Skin epidermis (tissue), 12 donors: ENCODE results near the gene GLI2.
A peak's percentile ranks its signal among the peaks of the same experiment; 100 is the strongest.

Experiments
- H3K27ac ChIP-seq, 21 experiments: fragments of 200-600 bp; sonication (generic) in 11 of 21; one replicate each; pipeline ENCODE4 v1.5.0; 2020; ENCODE audit warnings: mild to moderate bottlenecking in 3 of 21, inconsistent platforms in 2 of 21, moderate library complexity in 2 of 21
- H3K4me3 ChIP-seq, 7 experiments: fragments of 200-600 bp; sonication (generic) in 2 of 7; one replicate each; pipeline ENCODE4 v1.5.0; 2020; ENCODE audit warnings: inconsistent platforms in 2 of 7, mild to moderate bottlenecking in 2 of 7, moderate library complexity in 1 of 7

Gene GLI2

DNA sequence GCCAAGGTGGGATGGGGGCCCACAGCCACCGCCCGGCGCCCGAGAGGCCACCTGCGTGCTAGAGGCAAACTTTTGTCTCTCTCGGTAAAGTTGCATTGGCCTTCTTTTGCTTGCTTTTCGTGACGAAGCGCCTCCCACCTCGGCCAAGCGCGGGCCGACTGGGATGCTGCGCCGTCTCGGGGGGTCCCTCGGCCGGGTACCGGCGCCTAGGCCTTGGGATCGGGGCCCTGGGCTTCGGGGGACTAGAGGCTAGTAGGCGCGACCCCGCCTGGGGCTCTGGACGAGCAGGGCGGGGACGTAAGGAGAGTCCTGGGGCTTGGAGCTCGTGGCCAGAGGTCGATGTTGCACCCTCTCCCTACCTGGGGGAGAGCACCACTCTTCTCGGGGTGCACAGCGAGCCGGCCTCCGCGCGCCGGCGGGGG lies 545 bp downstream of the GLI2 start:
- H3K27ac ChIP-seq = peak overlapping the region in 18 of 21 experiments; percentile 3 to 91 (median 64)

DNA sequence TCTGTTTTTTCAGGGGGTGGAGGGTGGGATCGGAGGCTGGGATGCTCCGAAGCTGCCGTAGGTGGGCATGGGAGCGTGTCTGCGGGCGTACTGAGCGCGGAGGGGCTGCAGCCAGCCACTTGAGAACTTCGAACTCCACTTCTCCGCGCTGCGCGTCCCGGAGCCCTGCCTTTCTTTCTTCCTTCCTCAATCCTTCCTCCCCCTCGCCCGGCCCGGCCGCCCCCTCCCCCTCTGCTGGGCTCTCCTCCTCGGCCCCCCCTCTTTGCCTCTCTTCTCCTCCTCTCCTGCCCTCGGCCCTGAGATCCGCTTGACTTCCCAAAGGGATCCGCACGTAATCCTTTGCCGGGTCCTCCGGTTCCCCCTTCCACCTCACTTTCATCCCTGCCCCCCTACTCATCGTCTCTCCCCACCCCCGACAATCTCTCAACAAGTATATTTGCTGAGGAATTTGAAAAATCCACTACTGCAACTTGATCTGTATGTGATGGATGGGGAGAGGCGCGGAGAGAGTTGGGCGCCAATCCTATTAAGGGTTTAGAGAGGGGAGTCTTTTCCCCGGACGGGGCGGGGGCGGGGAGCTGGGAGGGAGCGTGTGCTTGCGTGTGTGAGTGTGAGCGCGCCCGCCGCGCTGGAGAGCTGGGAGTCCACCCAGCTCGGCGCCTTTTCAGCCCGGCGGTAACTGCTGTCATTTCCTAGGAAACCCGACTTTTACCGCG lies 1.1 kb downstream of the GLI2 start:
- peak overlapping the region; percentile 36 to 56 (median 42) for H3K4me3 ChIP-seq
- H3K27ac ChIP-seq = peak overlapping the region in 17 of 21 experiments; percentile 3 to 91 (median 65)

More for the DNA sequence above, 545 bp downstream of the GLI2 start:
- peak overlapping the region; percentile 36 to 56 (median 42) for H3K4me3 ChIP-seq

DNA sequence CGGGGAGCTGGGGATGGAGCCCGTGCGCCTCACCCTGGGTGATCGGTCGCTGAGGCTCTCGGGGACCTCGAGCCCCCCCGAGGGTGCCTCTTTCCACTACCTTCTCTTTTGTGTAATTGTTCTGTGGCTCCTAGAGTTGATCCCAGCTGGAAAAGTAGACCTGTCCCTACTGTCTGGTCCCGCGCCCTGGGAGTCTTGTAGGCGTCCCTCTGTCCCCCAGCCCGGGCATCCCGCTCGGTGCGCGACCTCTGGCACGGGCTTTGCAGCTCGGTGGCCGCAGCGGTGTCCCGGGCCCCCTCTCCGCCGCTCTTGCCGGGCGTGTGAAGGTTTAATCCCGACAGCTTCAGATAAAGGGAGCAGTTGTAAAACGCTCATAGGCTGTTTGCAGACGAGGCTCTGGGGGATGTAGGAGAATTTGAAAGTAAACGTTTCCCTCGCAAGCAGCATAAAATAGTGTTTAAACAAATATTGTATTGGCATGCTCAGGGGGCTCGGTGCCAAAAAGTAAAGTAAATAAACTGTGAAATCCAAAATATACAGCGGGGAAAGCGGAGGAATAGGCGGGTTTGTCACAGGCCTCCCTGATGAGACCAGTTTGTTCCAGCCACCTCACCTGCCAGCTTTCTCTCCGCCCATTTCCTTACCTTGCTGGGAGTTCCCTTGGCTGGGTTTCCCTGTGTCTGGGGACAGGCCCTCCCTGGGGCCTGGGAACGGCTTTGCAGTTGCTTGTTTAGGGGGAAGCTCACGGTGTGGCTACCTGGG lies 1.9 kb downstream of the GLI2 start:
- Histone ChIP-seq H3K27ac (peak overlapping the region in 13 of 21 experiments; percentile 13 to 91 (median 71)), H3K4me3 (peak overlapping the region; percentile 24 to 56 (median 42))

DNA sequence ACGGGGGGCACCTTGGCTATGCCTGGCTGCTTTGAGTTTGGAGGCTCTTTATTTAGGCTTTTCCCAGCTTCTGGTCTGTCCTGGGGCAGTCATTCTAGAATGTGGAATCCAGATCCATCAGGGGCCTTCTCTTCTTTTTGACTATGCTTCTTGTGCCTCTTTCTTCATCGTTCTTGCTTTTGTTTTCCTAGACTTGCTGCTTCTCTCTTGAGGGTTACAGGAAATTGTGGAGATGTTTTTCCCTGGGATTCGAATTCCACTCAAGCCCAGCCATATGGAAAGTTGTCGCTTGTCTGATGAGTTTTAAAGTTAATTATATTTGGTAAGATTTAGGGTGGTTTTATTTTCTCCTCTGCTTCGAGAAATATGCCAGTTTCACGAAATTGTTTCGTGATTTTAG lies 2.4 kb downstream of the GLI2 start:
- peak overlapping the region in 2 of 7 experiments; percentile 56 for H3K4me3 ChIP-seq
- H3K27ac ChIP-seq = peak overlapping the region in 7 of 21 experiments; percentile 70 to 91 (median 78)

DNA sequence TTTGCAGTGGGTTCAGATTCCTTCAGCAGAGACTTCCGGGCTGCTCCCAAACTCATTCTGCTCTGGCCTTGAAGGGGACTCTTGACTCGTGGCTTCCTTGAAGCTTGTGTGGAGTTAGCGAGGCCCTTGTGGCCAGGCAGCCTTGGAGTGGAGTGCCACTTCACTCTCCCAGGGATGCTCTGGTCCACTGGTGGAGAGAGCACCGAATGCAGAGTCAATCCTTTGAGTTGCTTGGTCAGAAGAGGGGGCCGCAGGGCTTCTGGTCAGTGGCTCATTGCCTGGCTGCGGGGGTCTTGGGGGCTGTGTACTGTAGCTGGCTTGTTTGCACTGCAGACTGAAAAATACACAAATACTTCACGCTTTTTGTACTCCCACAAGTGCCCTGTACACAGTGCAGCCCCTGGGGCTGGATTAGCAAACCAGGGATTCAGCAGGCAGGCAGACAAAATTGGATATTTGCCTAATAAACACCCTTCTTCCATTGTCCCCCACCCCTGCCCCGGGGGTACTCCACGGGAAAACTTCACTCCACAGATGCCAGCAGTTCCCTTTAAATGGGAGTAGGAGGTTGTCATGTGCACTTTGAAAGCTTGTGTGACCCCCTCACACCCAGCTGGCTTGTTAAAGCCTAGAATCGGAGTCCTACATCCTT lies 3.2 kb downstream of the GLI2 start:
- H3K27ac ChIP-seq = peak overlapping the region in 3 of 21 experiments; percentile 83 to 91 (median 87)
- H3K4me3 ChIP-seq = no peak overlapping the region

DNA sequence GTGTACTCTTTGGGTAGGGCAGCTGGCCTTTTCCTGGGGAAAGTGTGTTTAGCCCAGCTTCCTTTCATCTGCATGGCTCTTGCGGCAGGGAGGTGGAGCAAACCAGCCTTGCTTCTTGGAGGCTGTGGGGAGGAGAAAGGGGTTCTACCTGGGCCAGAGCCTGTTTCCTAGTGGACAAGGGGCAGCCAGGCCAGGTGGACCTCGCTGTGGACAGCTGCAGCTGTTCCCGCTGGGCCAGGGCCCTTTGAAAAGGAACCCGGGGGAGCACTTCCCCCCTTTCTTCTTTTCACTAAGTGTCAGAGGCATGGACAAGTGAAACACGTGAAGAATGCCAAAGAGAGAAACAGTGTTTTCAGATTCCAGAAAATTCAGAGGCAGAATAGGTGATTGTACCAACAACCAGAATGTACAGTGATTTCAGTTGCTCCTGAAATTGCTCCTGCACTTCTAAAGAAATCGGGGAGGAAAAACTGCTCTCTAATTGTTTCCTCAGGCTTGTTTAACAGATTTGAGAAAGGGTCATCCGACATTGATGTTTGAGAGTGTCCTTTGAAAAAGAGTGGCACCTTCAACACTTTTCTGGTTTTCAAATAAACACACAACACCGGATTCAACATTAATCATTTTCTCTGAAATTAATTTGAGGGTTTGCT lies 3.9 kb downstream of the GLI2 start:
- H3K27ac ChIP-seq = peak overlapping the region in 2 of 21 experiments; percentile 51 to 91

DNA sequence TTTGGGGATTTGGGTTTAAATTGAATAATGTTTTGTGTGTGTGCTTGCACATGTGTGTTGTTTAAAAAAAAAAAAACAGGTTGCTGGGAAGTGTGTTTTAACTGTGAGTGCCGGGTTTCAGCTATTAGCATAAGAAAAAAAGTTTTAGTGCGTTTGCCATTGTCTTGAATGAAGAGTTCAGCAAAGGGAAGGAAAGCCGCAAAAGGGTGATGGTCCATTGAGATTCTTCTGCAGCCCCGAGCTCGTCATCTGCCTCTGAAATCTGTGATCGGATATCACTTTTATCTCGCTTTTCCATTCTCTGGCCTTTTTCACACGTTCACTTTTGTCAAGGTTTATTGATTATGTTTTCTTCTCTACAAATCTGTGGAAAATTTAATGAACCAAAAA lies 4.7 kb downstream of the GLI2 start:
- Histone ChIP-seq H3K27ac (peak overlapping the region in 2 of 21 experiments; percentile 51 to 81), H3K4me3 (no peak overlapping the region)

More for the DNA sequence above, 3.9 kb downstream of the GLI2 start:
- H3K4me3 ChIP-seq = no peak overlapping the region

DNA sequence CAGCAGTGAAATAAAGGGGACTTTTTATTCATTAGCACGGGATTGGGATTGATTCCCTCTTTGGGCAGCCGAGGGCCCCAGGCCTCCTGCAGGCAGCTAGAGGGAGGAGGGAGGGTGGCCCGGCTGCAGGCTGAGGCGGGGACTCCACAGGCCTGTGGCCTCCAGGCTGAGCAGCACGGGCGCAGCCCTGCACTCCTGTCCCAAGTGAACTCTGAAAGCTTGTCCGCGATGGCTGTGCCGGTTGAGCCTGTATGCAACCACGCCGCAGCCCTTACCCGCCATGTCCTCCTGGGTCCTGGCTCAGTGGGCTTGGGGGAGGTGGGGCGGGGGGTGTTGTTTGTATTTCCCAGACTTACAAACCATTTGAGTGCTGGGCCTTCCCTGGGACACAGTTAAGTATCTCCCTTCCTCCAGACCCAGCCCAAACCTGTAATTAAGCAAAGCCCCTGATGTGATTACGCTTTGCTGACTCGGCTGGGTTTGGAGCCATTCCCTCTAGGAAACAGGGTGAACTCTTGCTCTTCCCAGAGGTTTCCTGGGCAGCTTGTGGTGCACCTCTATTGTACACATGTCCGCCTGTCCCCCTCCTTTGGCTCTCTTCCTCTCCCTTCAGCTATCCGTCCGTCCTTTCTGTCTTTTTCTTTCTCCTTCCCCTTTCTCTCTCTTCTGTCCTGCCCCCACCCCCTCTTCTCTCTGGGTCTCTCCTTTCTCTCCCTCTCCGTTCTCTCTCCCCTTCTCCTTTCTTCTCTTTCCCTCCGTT lies 5.3 kb downstream of the GLI2 start:
- Histone ChIP-seq H3K27ac (peak overlapping the region in 4 of 21 experiments; percentile 35 to 81 (median 49)), H3K4me3 (peak overlapping the region in 1 of 7 experiments; percentile 31)

DNA sequence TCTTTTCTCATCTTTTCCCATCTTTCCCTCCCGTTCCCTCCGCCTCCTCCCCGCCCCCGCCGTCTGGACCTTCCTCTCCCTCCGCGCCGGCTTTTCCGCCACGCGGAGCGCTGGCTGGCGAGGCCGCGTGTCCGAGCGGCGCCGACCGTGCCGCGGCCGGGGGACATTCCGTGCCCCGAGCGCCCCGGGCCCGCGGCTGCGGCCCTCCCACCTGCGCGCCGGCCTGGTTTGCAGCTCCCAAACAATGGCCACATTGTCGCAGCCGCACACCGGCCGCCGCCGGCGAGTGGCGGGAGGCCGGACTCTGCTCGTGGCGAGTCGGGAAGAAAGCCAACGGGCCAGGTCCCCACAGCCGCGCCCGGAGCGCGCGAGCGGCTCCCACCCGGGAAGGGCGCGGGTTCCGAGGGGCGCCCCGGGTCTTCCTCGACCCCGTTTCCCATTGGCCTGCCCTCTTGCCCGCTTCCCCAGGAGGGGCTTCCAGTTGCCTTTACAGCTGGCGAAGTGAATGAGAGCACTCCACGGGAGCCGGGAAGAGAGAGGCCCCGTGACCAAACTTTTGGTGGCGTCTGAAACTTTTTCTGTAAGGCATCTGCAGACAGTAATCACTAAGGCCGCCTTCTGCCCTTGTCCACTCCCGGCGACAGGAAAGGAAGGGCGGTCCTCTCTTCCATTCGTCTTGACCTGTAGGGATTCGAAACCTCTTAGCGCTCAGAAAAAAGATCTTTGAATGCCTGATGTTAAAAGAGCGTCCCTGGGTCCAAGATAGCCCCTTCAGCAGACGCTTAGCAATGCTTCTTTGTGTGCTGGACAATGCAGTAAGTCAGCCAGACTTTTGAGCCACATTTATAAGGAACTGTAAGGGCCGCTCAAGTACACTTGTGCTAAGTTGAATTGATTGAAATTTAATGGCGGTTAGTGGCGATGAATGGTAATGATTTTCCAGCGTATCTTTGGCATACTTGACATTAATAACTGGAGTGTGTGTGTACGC lies 6.2 kb downstream of the GLI2 start:
- Histone ChIP-seq H3K27ac (peak overlapping the region in 4 of 21 experiments; percentile 23 to 81 (median 49)), H3K4me3 (peak overlapping the region in 5 of 7 experiments; percentile 2 to 31 (median 18))

DNA sequence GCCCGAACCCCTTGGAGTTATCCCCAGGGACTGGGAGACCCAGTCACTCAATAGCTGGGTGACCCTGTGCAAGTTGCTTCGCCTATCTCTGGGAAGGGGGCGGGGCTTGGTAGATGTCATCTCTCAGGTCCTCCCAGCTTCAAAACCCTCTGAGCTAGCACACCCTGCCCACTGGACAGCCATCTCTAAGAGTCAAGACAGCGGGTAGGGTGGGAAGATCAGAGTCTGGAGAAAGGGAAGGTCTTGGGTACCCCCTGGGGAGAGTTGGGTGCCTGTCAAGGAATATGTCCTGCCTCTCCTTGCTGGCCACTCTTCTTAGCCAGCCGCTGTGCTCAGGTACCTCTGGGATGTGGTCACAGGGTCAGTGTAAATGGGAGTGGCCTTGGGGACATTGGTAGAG lies 8.0 kb downstream of the GLI2 start:
- Histone ChIP-seq H3K4me3 (no peak overlapping the region), H3K27ac (no peak overlapping the region)

DNA sequence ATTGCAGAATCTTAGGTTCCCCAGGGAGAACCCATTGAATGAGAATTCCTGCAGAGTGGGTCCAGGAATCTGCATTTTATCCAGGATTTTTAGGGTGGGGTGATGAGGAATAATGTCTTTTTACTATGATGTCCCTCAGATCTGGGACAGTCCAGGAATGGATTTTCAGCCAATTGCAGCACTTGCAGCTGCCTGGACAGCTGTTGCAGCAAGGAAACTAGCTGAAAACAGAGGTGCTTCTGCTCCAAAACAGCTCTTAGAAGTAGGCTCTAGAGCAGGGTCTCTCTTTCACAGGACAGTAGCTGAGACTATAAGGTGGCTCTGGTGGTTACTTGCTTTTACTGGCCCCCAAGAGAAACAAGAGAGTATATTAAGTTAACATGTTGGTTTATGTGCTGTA lies 9.1 kb downstream of the GLI2 start:
- Histone ChIP-seq H3K27ac (no peak overlapping the region), H3K4me3 (no peak overlapping the region)

DNA sequence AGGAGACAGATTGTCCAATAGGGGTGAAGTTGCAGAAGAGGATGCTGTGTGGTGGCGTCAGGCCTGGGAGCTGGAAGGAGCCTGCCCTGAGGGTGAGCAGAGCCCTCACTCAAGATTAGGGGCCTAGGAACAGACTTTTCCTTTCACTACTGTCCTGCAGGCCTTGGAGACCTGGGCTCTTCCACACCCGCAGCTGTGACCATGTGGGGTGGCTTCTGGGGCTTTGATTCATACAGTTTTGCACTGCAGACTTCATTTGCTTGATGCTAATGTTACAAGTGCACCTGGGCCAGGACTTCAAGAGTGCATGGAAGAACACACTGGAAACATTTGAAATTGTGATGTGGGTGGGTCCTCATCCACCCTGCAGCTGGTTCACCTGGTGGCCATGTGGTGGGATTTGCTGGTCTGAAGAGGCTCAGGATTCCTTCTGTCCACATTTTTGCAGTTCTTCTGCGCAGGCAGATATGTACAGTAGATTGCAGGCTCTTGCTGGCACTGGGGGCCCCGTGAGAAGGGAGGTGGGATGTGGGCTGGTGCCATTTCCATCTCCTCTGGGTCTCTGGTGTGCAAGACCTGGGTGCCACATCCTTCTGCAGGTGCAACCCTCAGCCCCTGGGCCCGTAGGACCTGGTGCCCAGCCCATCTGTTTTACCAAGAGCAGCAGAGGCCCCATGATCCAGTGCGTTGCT lies 9.9 kb downstream of the GLI2 start:
- no peak overlapping the region for H3K4me3 ChIP-seq
- no peak overlapping the region for H3K27ac ChIP-seq

DNA sequence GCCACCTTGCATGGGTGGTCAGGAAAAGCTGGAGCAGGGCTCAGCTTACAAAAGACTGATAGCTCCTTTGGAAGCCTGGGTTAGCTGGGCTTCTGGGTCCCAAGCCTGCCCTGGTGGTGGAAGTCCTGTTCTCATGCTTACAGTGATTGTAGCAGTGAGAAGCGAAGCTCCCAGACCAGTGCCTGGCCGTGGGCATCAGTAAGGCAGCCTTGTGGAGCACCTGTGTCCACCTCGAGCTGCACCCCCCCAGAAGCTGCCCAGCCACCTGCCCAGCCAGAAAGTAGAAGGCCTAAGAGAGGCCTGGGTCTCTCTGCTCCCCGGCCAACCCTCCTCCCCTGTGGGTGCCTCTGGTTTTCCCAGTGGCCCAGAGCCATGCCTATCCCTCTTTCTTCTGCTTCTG lies 10.5 kb downstream of the GLI2 start:
- Histone ChIP-seq H3K4me3 (no peak overlapping the region), H3K27ac (peak overlapping the region in 1 of 21 experiments; percentile 30)

DNA sequence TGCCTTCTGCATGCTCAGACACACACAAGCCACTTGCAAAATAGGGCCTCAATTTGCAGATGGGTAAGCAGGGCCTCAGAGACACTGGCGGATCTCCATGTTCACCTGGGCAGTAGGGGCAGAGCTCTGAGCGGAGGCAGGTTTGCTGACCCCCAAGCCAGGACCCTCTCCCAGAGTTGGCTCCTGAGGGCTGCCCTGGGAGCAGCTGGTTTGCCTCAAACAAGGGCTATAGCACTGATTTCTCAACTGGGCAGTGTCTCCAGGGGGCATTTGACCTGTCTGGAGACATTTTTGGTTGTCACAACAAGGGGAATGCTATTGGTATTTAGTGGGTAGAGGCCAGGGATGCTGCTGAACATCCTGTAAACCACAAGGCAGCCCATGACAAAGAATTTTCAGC lies 11.6 kb downstream of the GLI2 start:
- Histone ChIP-seq H3K27ac (no peak overlapping the region), H3K4me3 (no peak overlapping the region)

DNA sequence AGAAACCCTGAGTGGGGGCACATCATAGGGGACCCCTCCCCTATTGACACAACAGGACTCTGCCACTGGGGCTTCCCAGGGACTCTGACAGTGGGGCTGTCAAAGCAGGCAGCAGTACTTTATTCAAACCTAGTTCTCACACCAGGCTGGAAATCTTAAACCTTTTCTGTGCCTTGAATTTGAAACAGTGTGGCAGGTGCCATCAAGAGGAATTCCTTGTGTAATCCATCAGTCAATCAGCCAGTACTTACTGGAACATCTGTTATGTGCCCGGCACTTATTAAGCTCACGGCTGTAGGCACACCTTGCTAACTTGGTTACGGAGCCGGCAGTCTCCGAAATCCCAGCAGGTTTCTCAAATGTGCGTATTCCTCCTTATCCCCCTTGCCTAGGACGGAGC lies 12.0 kb downstream of the GLI2 start:
- Histone ChIP-seq H3K27ac (no peak overlapping the region), H3K4me3 (no peak overlapping the region)

DNA sequence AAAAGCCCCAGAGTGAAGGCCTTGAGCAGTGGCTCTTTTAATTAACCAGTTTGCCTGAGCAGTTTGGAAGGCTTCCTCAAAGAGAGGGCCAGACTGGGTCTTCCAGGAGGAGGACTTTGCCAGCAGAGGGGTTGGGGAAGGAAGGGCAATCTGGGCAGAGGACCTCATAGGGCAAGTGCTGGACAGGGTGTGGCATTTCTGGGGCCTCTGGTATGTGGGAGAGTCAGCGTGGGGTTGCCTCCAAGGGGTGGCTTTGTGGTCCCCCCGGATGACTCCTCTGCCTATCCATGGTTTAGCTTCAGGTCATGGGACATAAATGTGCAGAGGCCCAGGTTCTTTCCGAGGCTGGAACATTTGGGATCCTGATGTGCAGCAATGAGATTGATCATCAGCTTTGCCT lies 12.6 kb downstream of the GLI2 start:
- no peak overlapping the region for H3K4me3 ChIP-seq

DNA sequence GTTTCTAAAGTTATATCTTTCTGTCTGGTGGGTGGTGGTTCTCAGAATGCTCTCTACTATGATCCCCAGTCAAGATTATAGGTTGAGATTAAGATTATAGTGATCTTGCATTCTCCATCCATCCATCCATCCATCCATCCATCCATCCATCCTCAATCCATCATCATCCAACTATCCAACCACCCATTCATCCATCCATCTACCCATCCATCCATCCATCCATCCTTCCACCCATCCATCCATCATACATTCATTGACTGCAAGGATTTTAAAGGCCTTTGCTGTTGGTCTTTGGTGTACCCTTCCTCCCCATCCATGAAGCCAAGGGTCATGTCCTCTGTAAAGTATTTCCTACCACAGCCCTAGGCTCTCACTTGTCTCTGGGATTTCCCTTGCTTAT lies 13.1 kb downstream of the GLI2 start:
- no peak overlapping the region for H3K4me3 ChIP-seq
- no peak overlapping the region for H3K27ac ChIP-seq

More for the DNA sequence above, 12.6 kb downstream of the GLI2 start:
- no peak overlapping the region for H3K27ac ChIP-seq
